ENCODE results near the gene PYGB.
A peak's percentile ranks its signal among the peaks of the same experiment; 100 is the strongest.

Gene PYGB

DNA sequence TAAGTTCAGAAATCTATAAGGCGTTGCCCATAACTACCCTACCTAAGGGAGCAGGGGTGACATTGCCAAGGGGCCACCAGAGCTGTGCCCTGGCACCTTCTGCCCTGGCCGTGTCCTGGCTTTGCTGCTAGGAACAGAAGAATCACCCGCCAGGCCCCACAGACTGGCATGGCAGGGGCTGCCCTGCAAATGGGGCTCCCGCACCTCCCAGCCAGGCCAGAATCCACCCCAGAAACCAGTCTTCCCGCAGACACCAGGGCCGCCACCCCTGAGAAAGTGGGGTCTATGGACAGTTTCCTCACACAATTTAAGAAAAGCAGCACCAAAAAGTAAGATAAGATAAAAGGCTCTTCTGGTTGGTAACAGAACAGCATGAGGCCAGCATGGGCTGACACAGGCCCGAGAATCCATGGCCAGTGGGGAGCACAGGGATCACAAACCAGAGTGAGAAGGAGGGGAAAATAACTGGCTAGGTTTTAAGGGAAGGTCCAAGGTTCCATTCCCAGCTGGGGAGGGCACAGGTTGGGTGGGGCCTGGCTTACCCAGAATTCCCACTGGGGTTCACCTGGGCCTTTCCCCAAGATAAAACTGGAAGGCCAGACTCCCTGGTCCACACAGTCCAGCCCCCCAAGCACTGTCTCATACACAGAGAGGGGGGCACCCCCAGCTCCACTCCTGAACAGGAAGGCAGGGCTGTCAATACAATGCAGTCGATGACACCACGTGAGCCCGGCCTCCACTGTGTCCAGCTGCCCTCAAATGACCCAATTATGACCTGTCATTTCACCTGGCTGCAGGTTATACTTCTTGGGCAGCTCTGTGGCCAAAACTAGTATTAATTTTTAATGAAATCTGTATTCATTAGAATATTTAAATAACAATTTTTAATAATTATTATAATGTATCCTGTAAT is 59.4 kb downstream of the PYGB start:
- peaks cover 3% of the 10 kb centered on the region for H3K9me3 ChIP-seq (ENCODE audit: insufficient read depth, low read depth, low read length)
- no peak overlapping the region for H4K91ac ChIP-seq (ENCODE audit: low read depth, low read length)
- H2BK120ac ChIP-seq (ENCODE audit: insufficient read depth, low read length, poor library complexity) = no peak overlapping the region
- no peak overlapping the region for H3K4me3 ChIP-seq (ENCODE audit: low read depth, low read length)
- H2BK12ac ChIP-seq (ENCODE audit: low read length) = no peak overlapping the region
- H3K79me2 ChIP-seq (ENCODE audit: control insufficient read depth, insufficient read depth, low read length, poor library complexity) = peaks cover 10% of the 10 kb centered on the region
- H3K4ac ChIP-seq (ENCODE audit: low read depth, low read length) = no peak overlapping the region
- no peak overlapping the region for H4K12ac ChIP-seq (ENCODE audit: low read depth, low read length)
- no peak overlapping the region for H3K27ac ChIP-seq (ENCODE audit: low read depth, low read length)
- no peak overlapping the region for H3K14ac ChIP-seq (ENCODE audit: low read length)
- no peaks in the 10 kb centered on the region for H3K27me3 ChIP-seq (ENCODE audit: insufficient read depth, low read length)
- no CpG with 5 or more reads among the region's 10 CpGs for WGBS (ENCODE audit: extremely low coverage, insufficient coverage, insufficient read length)
- H3K4me2 ChIP-seq (ENCODE audit: low read length) = no peak overlapping the region
- no peak overlapping the region for H2AK5ac ChIP-seq (ENCODE audit: low read length)
- peaks cover 28% of the 10 kb centered on the region for H3K79me1 ChIP-seq (ENCODE audit: low read length)
- no peak overlapping the region for H2BK5ac ChIP-seq (ENCODE audit: low read depth, low read length, poor library complexity)
- H2AFZ ChIP-seq (ENCODE audit: insufficient read depth, low read length, poor library complexity) = no peak overlapping the region
- H3K23ac ChIP-seq (ENCODE audit: low read length) = no peak overlapping the region
- H3K9ac ChIP-seq (ENCODE audit: low read length) = no peak overlapping the region
- no peak overlapping the region for H3K18ac ChIP-seq (ENCODE audit: low read length)
- H3K4me1 ChIP-seq (ENCODE audit: control insufficient read depth in 1 of 2, insufficient read depth in 2 of 2, low read length in 2 of 2) = peaks cover 26 to 33% of the 10 kb centered on the region in 2 experiments
- DNase-seq = no peak
- no peak overlapping the region for H4K8ac ChIP-seq (ENCODE audit: low read depth, low read length)
- H3K36me3 ChIP-seq (ENCODE audit: control insufficient read depth in 1 of 2, insufficient read depth in 2 of 2, low read length in 2 of 2) = peaks cover 35 to 38% of the 10 kb centered on the region in 2 experiments

DNA sequence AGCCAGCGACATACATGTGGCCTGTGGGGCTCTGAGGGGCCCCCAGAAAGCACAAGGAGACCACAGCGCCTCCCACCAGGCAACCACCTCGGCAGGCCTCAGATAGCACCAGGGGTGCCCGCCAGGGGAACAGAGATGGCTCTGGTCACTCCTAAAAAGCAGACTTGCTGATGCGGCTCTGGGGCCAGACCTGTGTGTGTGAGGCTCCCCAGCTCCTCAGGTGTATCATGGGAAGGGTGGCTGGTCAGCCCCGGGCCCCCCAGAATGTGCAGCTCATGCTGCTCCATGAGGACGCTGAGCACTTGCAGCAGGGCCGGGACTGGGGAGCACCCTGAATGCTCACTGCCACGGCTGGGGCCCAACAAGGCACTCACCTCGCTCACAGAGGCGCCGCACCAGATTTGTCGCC is 60.2 kb downstream of the PYGB start:
- Histone ChIP-seq H3K27ac (ENCODE audit: low read depth, low read length) (no peak overlapping the region), H3K79me2 (ENCODE audit: control insufficient read depth, insufficient read depth, low read length, poor library complexity) (peaks cover 10% of the 10 kb centered on the region), H2BK120ac (ENCODE audit: insufficient read depth, low read length, poor library complexity) (no peak overlapping the region), H3K9ac (ENCODE audit: low read length) (no peak overlapping the region), H3K18ac (ENCODE audit: low read length) (peak overlapping the region; percentile 34), H3K23ac (ENCODE audit: low read length) (no peak overlapping the region), H3K4me1 (ENCODE audit: control insufficient read depth in 1 of 2, insufficient read depth in 2 of 2, low read length in 2 of 2) (peaks cover 26 to 33% of the 10 kb centered on the region in 2 experiments), H4K8ac (ENCODE audit: low read depth, low read length) (no peak overlapping the region), H3K79me1 (ENCODE audit: low read length) (peaks cover 28% of the 10 kb centered on the region), H2AK5ac (ENCODE audit: low read length) (peak overlapping the region; percentile 25), H2AFZ (ENCODE audit: insufficient read depth, low read length, poor library complexity) (no peak overlapping the region), H4K91ac (ENCODE audit: low read depth, low read length) (peak overlapping the region; percentile 49), H2BK5ac (ENCODE audit: low read depth, low read length, poor library complexity) (peak overlapping the region; percentile 1), H3K27me3 (ENCODE audit: insufficient read depth, low read length) (no peaks in the 10 kb centered on the region), H3K4me3 (ENCODE audit: low read depth, low read length) (no peak overlapping the region), H3K4me2 (ENCODE audit: low read length) (no peak overlapping the region), H3K4ac (ENCODE audit: low read depth, low read length) (peak overlapping the region; percentile 60), H3K9me3 (ENCODE audit: insufficient read depth, low read depth, low read length) (peaks cover 3% of the 10 kb centered on the region), H4K12ac (ENCODE audit: low read depth, low read length) (no peak overlapping the region), H3K36me3 (ENCODE audit: control insufficient read depth in 1 of 2, insufficient read depth in 2 of 2, low read length in 2 of 2) (peaks cover 26 to 30% of the 10 kb centered on the region in 2 experiments), H2BK12ac (ENCODE audit: low read length) (peak overlapping the region; percentile 62), H3K14ac (ENCODE audit: low read length) (no peak overlapping the region)
- no peak for DNase-seq
- no CpG with 5 or more reads among the region's 13 CpGs for WGBS (ENCODE audit: extremely low coverage, insufficient coverage, insufficient read length)

DNA sequence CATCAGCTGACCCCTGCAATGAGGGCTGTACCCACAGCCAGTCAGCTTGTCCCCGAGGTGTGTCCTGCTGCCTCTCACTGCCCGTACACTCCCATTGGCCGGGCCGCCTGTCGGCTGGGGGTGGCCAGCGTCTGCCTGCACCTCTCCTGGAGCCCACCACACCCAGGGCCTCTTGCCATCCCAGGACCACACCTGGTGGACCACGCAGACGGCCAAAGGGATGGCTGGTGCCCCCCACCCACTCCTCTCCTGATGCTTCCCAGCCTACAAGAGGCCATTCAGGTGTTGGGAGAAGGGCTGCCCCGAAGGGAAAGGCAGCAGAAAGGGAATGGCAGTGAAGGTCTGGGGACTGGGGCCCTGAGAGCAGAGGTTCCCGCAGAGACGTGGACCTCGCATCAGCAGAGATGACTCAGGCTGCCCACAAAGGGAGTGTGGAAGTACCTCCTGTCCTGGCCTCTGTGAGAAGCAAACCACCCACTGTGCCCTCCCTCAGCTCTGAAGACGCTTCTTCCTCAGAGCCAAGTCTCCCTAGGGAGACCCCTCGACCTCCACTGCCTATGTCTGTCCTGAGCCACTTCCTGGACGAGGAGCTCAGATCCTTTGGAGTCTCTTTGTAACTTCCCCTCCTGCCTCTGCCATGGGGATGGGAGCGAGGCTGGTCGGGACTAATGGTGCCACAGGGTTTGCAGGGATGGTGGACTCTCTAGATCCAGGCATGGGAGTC is 60.9 kb downstream of the PYGB start:
- Histone ChIP-seq H2BK5ac (ENCODE audit: low read depth, low read length, poor library complexity) (peak overlapping the region; percentile 1), H3K4ac (ENCODE audit: low read depth, low read length) (peak overlapping the region; percentile 60), H3K27ac (ENCODE audit: low read depth, low read length) (peak overlapping the region; percentile 83), H3K9ac (ENCODE audit: low read length) (no peak overlapping the region), H3K36me3 (ENCODE audit: control insufficient read depth in 1 of 2, insufficient read depth in 2 of 2, low read length in 2 of 2) (peaks cover 22 to 25% of the 10 kb centered on the region in 2 experiments), H4K12ac (ENCODE audit: low read depth, low read length) (peak overlapping the region; percentile 14), H3K9me3 (ENCODE audit: insufficient read depth, low read depth, low read length) (no peaks in the 10 kb centered on the region), H3K4me3 (ENCODE audit: low read depth, low read length) (no peak overlapping the region), H4K8ac (ENCODE audit: low read depth, low read length) (peak overlapping the region; percentile 69), H3K27me3 (ENCODE audit: insufficient read depth, low read length) (no peaks in the 10 kb centered on the region), H2BK12ac (ENCODE audit: low read length) (peak overlapping the region; percentile 71), H3K18ac (ENCODE audit: low read length) (peak overlapping the region; percentile 76), H3K79me1 (ENCODE audit: low read length) (peaks cover 28% of the 10 kb centered on the region), H2BK120ac (ENCODE audit: insufficient read depth, low read length, poor library complexity) (peak overlapping the region; percentile 62), H3K23ac (ENCODE audit: low read length) (no peak overlapping the region), H2AFZ (ENCODE audit: insufficient read depth, low read length, poor library complexity) (no peak overlapping the region), H4K91ac (ENCODE audit: low read depth, low read length) (peak overlapping the region; percentile 81), H2AK5ac (ENCODE audit: low read length) (peak overlapping the region; percentile 82), H3K4me2 (ENCODE audit: low read length) (no peak overlapping the region), H3K79me2 (ENCODE audit: control insufficient read depth, insufficient read depth, low read length, poor library complexity) (peaks cover 10% of the 10 kb centered on the region), H3K14ac (ENCODE audit: low read length) (peak overlapping the region; percentile 27), H3K4me1 (ENCODE audit: control insufficient read depth in 1 of 2, insufficient read depth in 2 of 2, low read length in 2 of 2) (peaks cover 26 to 33% of the 10 kb centered on the region in 2 experiments)
- no CpG with 5 or more reads among the region's 17 CpGs for WGBS (ENCODE audit: extremely low coverage, insufficient coverage, insufficient read length)
- peak; percentile 14 to 25 for DNase-seq

GRCh38 chr20:25309395-25310267 is 61.7 kb downstream of the PYGB start:
- DNase-seq = peak; percentile 24 to 25
- peaks cover 26 to 33% of the 10 kb centered on the region in 2 experiments for H3K4me1 ChIP-seq (ENCODE audit: control insufficient read depth in 1 of 2, insufficient read depth in 2 of 2, low read length in 2 of 2)
- H3K23ac ChIP-seq (ENCODE audit: low read length) = no peak overlapping the region
- no peaks in the 10 kb centered on the region for H3K9me3 ChIP-seq (ENCODE audit: insufficient read depth, low read depth, low read length)
- H3K4me2 ChIP-seq (ENCODE audit: low read length) = peak overlapping the region; percentile 51
- no peak overlapping the region for H3K9ac ChIP-seq (ENCODE audit: low read length)
- peak overlapping the region; percentile 0 for H4K12ac ChIP-seq (ENCODE audit: low read depth, low read length)
- H3K79me2 ChIP-seq (ENCODE audit: control insufficient read depth, insufficient read depth, low read length, poor library complexity) = peaks cover 10% of the 10 kb centered on the region
- H3K27ac ChIP-seq (ENCODE audit: low read depth, low read length) = peak overlapping the region; percentile 83
- peak overlapping the region; percentile 1 for H2AFZ ChIP-seq (ENCODE audit: insufficient read depth, low read length, poor library complexity)
- H2BK120ac ChIP-seq (ENCODE audit: insufficient read depth, low read length, poor library complexity) = peak overlapping the region; percentile 62
- H3K14ac ChIP-seq (ENCODE audit: low read length) = peak overlapping the region; percentile 27
- peak overlapping the region; percentile 76 for H3K18ac ChIP-seq (ENCODE audit: low read length)
- H3K79me1 ChIP-seq (ENCODE audit: low read length) = peaks cover 28% of the 10 kb centered on the region
- peak overlapping the region; percentile 71 for H2BK12ac ChIP-seq (ENCODE audit: low read length)
- WGBS (ENCODE audit: extremely low coverage, insufficient coverage, insufficient read length) = no CpG with 5 or more reads among the region's 18 CpGs
- peaks cover 18 to 21% of the 10 kb centered on the region in 2 experiments for H3K36me3 ChIP-seq (ENCODE audit: control insufficient read depth in 1 of 2, insufficient read depth in 2 of 2, low read length in 2 of 2)
- H2BK5ac ChIP-seq (ENCODE audit: low read depth, low read length, poor library complexity) = peak overlapping the region; percentile 64
- peak overlapping the region; percentile 66 for H2AK5ac ChIP-seq (ENCODE audit: low read length)
- H3K27me3 ChIP-seq (ENCODE audit: insufficient read depth, low read length) = no peaks in the 10 kb centered on the region
- H4K91ac ChIP-seq (ENCODE audit: low read depth, low read length) = peak overlapping the region; percentile 81
- H3K4ac ChIP-seq (ENCODE audit: low read depth, low read length) = peak overlapping the region; percentile 57
- H3K4me3 ChIP-seq (ENCODE audit: low read depth, low read length) = no peak overlapping the region
- peak overlapping the region; percentile 69 for H4K8ac ChIP-seq (ENCODE audit: low read depth, low read length)

All from trophoblast cell (in vitro differentiated cells and primary cell).